SK-N-SH (cell line): ENCODE data around the gene WNK4. TPM values are rescaled to one million over a fixed set of nuclear protein-coding genes. Genes with fewer than 3 reads are reported as not detected.

Experiments used
- CTCF ChIA-PET: fragments of 300-600, 350-600 bp; formaldehyde crosslinking; extraction: SDS; loops from one replicate; lab custom pipeline; 2021; lab: Yijun Ruan, JAX
- POLR2A ChIA-PET: fragments of 350-600 bp; sonication (Branson Sonifier 250); formaldehyde crosslinking; extraction: SDS; loops from one replicate; lab custom pipeline; 2020; ENCODE audit warnings: antibody characterized with exemption, inconsistent platforms; lab: Yijun Ruan, JAX
- DNase-seq: peaks from one replicate; pipeline ENCODE4 v3.0.0; 2012
- H2AFZ ChIP-seq: fragments of 200-600 bp; sonication (generic); 2 replicates; pipeline ENCODE4 v1.8.1; 2016; ENCODE audit warnings: antibody characterized with exemption, mild to moderate bottlenecking, low read depth
- H3F3A ChIP-seq: fragments of 200-600 bp; sonication (generic); replicated peaks from 2 replicates; pipeline ENCODE3; 2016; ENCODE audit warnings: antibody characterized with exemption, mild to moderate bottlenecking; ENCODE audit not compliant: insufficient read depth
- H3K27ac ChIP-seq, 2 experiments: fragments of 200-500 bp in 1 of 2; fragments of 200-600 bp in 1 of 2; sonication (Bioruptor generic) in 1 of 2; sonication (generic), shearing (Covaris generic) in 1 of 2; 2 replicates each; pipeline versions ENCODE4 v1.5.1 to v1.6.1; 2014 to 2016; ENCODE audit warnings: low read depth in 2 of 2, inconsistent platforms in 1 of 2, low read length in 1 of 2, mild to moderate bottlenecking in 1 of 2, mixed read lengths in 1 of 2
- H3K27me3 ChIP-seq: fragments of 200-600 bp; sonication (generic), shearing (Covaris generic); 2 replicates; pipeline ENCODE4 v1.6.1; 2016; ENCODE audit warnings: mixed run types; ENCODE audit not compliant: insufficient read depth
- H3K36me3 ChIP-seq, 2 experiments: fragments of 200-500 bp in 1 of 2; fragments of 200-600 bp in 1 of 2; sonication (Bioruptor generic) in 1 of 2; sonication (generic) in 1 of 2; replicated peaks in 1 of 2; 2 replicates each; pipeline versions ENCODE3 to v1.5.1; 2014 to 2016; ENCODE audit warnings: low read length in 1 of 2, mild to moderate bottlenecking in 1 of 2; ENCODE audit not compliant: insufficient read depth in 2 of 2, control insufficient read depth in 1 of 2
- H3K4me1 ChIP-seq, 2 experiments: fragments of 200-500 bp in 1 of 2; fragments of 200-600 bp in 1 of 2; sonication (Bioruptor generic) in 1 of 2; sonication (generic), shearing (Covaris generic) in 1 of 2; 2 replicates each; pipeline versions ENCODE4 v1.5.1 to v1.6.1; 2014 to 2016; ENCODE audit warnings: low read depth in 1 of 2, low read length in 1 of 2, mixed run types in 1 of 2; ENCODE audit not compliant: insufficient read depth in 2 of 2, control insufficient read depth in 1 of 2
- H3K4me2 ChIP-seq: fragments of 200-600 bp; sonication (generic), shearing (Covaris generic); 2 replicates; pipeline ENCODE4 v1.6.1; 2017; ENCODE audit warnings: mixed run types
- H3K4me3 ChIP-seq, 2 experiments: fragments of 200-500 bp in 1 of 2; fragments of 200-600 bp in 1 of 2; sonication (Bioruptor generic) in 1 of 2; sonication (generic), shearing (Covaris generic) in 1 of 2; 2 replicates each; pipeline versions ENCODE4 v1.5.1 to v1.8.1; 2014 to 2016; ENCODE audit warnings: low read depth in 2 of 2, inconsistent platforms in 1 of 2, low read length in 1 of 2, mild to moderate bottlenecking in 1 of 2, mixed read lengths in 1 of 2, moderate library complexity in 1 of 2
- H3K79me2 ChIP-seq: fragments of 200-600 bp; sonication (generic); 2 replicates; pipeline ENCODE4 v1.8.1; 2017; ENCODE audit warnings: mild to moderate bottlenecking; ENCODE audit not compliant: insufficient read depth
- H3K9ac ChIP-seq: fragments of 200-600 bp; sonication (generic); 2 replicates; pipeline ENCODE4 v1.6.1; 2017; ENCODE audit warnings: mixed run types
- H3K9me2 ChIP-seq: fragments of 200-600 bp; sonication (generic); 2 replicates; pipeline ENCODE4 v1.6.1; 2017; ENCODE audit warnings: mixed run types
- H3K9me3 ChIP-seq: fragments of 200-600 bp; sonication (generic); 2 replicates; pipeline ENCODE4 v1.6.1; 2017; ENCODE audit warnings: mixed run types, mild to moderate bottlenecking, moderate library complexity
- H4K20me1 ChIP-seq: fragments of 200-600 bp; sonication (generic); 2 replicates; pipeline ENCODE4 v1.6.1; 2017; ENCODE audit warnings: mild to moderate bottlenecking, mixed run types; ENCODE audit not compliant: insufficient read depth
- CHD2 ChIP-seq: fragments of 150-350 bp; IDR thresholded peaks from 2 replicates; pipeline ENCODE4 v1.6.1; 2018; ENCODE audit warnings: low read length; ENCODE audit not compliant: partially characterized antibody
- CTCF ChIP-seq: fragments of 200-600 bp; sonication (generic); IDR thresholded peaks from 2 replicates; pipeline ENCODE4 v1.6.1; 2017; ENCODE audit warnings: antibody characterized with exemption, mild to moderate bottlenecking, moderate library complexity
- EZH2phosphoT487 ChIP-seq: fragments of 200-600 bp; sonication (generic); IDR thresholded peaks from 2 replicates; pipeline ENCODE4 v1.6.1; 2017; ENCODE audit warnings: low read depth, mixed run types, mild to moderate bottlenecking, antibody characterized with exemption, moderate library complexity, borderline replicate concordance
- GATA2 ChIP-seq: sonication (generic); formaldehyde crosslinking; IDR thresholded peaks from 2 replicates; pipeline ENCODE4 v1.5.0; 2020; ENCODE audit warnings: mild to moderate bottlenecking, missing genetic modification reagents
- IRF3 ChIP-seq: fragments of 150-350 bp; IDR thresholded peaks from 2 replicates; pipeline ENCODE4 v1.6.1; 2016; ENCODE audit warnings: mild to moderate bottlenecking, low read depth, low read length
- JUND ChIP-seq: IDR thresholded peaks from 2 replicates; pipeline ENCODE4 v1.4.0; 2012
- MAX ChIP-seq: IDR thresholded peaks from 2 replicates; pipeline ENCODE4 v1.4.0; 2012; ENCODE audit warnings: low read depth
- MXI1 ChIP-seq: IDR thresholded peaks from 2 replicates; pipeline ENCODE4 v1.6.1; 2012; ENCODE audit warnings: mild to moderate bottlenecking, low read depth, low read length, improper control_type of control experiment
- NFIC ChIP-seq: IDR thresholded peaks from 2 replicates; pipeline ENCODE4 v1.4.0; 2012; ENCODE audit warnings: borderline replicate concordance
- PBX3 ChIP-seq: IDR thresholded peaks from 2 replicates; pipeline ENCODE4; 2012
- POLR2AphosphoS5 ChIP-seq: IDR thresholded peaks from 2 replicates; pipeline ENCODE4 v1.6.1; 2012; ENCODE audit warnings: low read depth, low read length
- RCOR1 ChIP-seq: fragments of 150-350 bp; IDR thresholded peaks from 2 replicates; pipeline ENCODE4 v1.6.1; 2017; ENCODE audit warnings: antibody characterized with exemption, low read length
- RFX5 ChIP-seq: IDR thresholded peaks from 2 replicates; pipeline ENCODE4 v1.6.1; 2012; ENCODE audit warnings: mild to moderate bottlenecking, improper control_type of control experiment, low read length
- RXRA ChIP-seq: IDR thresholded peaks from 2 replicates; pipeline ENCODE4 v1.4.0; 2012; ENCODE audit warnings: low read depth, mild to moderate bottlenecking, borderline replicate concordance
- USF2 ChIP-seq: fragments of 150-350 bp; IDR thresholded peaks from 2 replicates; pipeline ENCODE4 v1.6.1; 2017; ENCODE audit warnings: antibody characterized with exemption, low read length, low read depth, borderline replicate concordance
- WGBS: methylation state at CpG from one replicate; pipeline ENCODE4 v1.1.6; 2017; ENCODE audit warnings: low lambda C conversion rate; 5-methylcytosine and 5-hydroxymethylcytosine counted together
- polyA plus RNA-seq, 3 experiments: library from polyadenylated mRNA; depleted of rRNA; stranded (reverse); fragments of >200 nt; gene quantifications; 2 replicates each; pipeline ENCODE4 v1.2.3, GENCODE V29; 2012
- TF ChIP-seq, protein P1 (sequence below): IDR thresholded peaks from 2 replicates; pipeline ENCODE4 v1.4.0; 2012; ENCODE audit warnings: low read depth, borderline replicate concordance

Gene WNK4
- polyA plus RNA-seq, 1 of the 3 experiments (the other 2 are of a cell fraction) = 12.5 TPM

- TF ChIP-seq IRF3 (no peak), PBX3 (no peak), RXRA (no peak), POLR2AphosphoS5 (no peak), MXI1 (no peak), NFIC (no peak)
- TF ChIP-seq, all 33 proteins: peak for 0
- no peaks in the 10 kb centered on the region for H3K9me2 ChIP-seq
- H2AFZ ChIP-seq = peak overlapping the region; percentile 98
- no peaks in the 10 kb centered on the region for H3K9me3 ChIP-seq
- H3K27me3 ChIP-seq = no peaks in the 10 kb centered on the region
- peaks cover 4 to 9% of the 10 kb centered on the region in 2 experiments; a peak in 3 of 4 replicates for H3K4me1 ChIP-seq
- no peaks in the 10 kb centered on the region for H4K20me1 ChIP-seq
- H3K27ac ChIP-seq = peak overlapping the region; percentile 74 to 86
- CTCF ChIA-PET = interaction anchor here (0.6 to 4.3 kb wide), 4 partner anchors 8 to 165 kb away, joined by 4 to 33 read pairs (median 4); partner anchors contain the start of genes BECN1 and RPL27
- H3K4me2 ChIP-seq = peak overlapping the region; percentile 98
- DNase-seq = peak; percentile 47
- H3K79me2 ChIP-seq = peaks cover 49% of the 10 kb centered on the region
- H3K4me3 ChIP-seq = peak overlapping the region; percentile 79 to 83
- WGBS = 37% methylated on average over 9 of the region's 9 CpGs
- H3F3A ChIP-seq = peaks cover 9% of the 10 kb centered on the region
- peak overlapping the region; percentile 92 for H3K9ac ChIP-seq
- POLR2A ChIA-PET = interaction anchor here (1.0 kb wide), 1 partner anchor 9 kb away, joined by 3 read pairs; the partner anchor contains the start of gene BECN1
- peaks cover 11 to 20% of the 10 kb centered on the region in 2 experiments for H3K36me3 ChIP-seq
These were observed 52.0 kb downstream of the WNK4 start for GRCh38 chr17:42832213-42832933.

GRCh38 chr17:42832934-42833766 lies 52.7 kb downstream of the WNK4 start, which contains the start of gene PSME3:
Gene PSME3 (plus strand): TSS chr17:42833397. CDS start chr17:42833632, 235 bp downstream.
- H2AFZ ChIP-seq = peak within 1 kb of the TSS; percentile 98
- CTCF ChIA-PET = interaction anchor here (1.1 to 4.3 kb wide), 7 partner anchors 9 to 255 kb away, joined by 4 to 33 read pairs (median 14); partner anchors contain the start of genes AOC2, BECN1 and RPL27
- H3K4me2 ChIP-seq = peak within 1 kb of the TSS; percentile 98
- H3K9ac ChIP-seq = peak within 1 kb of the TSS; percentile 92
- peaks cover 49% of the 10 kb centered on the region for H3K79me2 ChIP-seq
- H3K27me3 ChIP-seq = no peaks in the 10 kb centered on the region
- POLR2A ChIA-PET = interaction anchor here (0.6 to 1.1 kb wide), 4 partner anchors 9 to 166 kb away, joined by 3 to 12 read pairs (median 4); partner anchors contain the start of gene BECN1
- H3K4me1 ChIP-seq = peaks cover 4 to 9% of the 10 kb centered on the region in 2 experiments; a peak in 3 of 4 replicates
- H3F3A ChIP-seq = peaks cover 9% of the 10 kb centered on the region
- no peaks in the 10 kb centered on the region for H3K9me2 ChIP-seq
- peak; percentile 94 for DNase-seq
- no peaks in the 10 kb centered on the region for H4K20me1 ChIP-seq
- H3K9me3 ChIP-seq = no peaks in the 10 kb centered on the region
- 3% methylated on average over 33 of the region's 71 CpGs for WGBS
- peak within 1 kb of the TSS; percentile 74 to 86 for H3K27ac ChIP-seq
- peaks cover 19 to 28% of the 10 kb centered on the region in 2 experiments for H3K36me3 ChIP-seq
- peak within 1 kb of the TSS; percentile 79 to 83 for H3K4me3 ChIP-seq
- no peak for TF ChIP-seq EZH2phosphoT487
- peak; percentile 14 for TF ChIP-seq CHD2
- TF ChIP-seq RCOR1 = no peak
- TF ChIP-seq USF2 = 0 out of 2 replicates have a peak, but pooled peaks have one; percentile 7
- TF ChIP-seq JUND = no peak
- peak; percentile 14; the same call in 1 of the 2 replicates for TF ChIP-seq CTCF
- no peak for TF ChIP-seq GATA2 (CRISPR knock-in tag)
- TF ChIP-seq, protein P1, sequence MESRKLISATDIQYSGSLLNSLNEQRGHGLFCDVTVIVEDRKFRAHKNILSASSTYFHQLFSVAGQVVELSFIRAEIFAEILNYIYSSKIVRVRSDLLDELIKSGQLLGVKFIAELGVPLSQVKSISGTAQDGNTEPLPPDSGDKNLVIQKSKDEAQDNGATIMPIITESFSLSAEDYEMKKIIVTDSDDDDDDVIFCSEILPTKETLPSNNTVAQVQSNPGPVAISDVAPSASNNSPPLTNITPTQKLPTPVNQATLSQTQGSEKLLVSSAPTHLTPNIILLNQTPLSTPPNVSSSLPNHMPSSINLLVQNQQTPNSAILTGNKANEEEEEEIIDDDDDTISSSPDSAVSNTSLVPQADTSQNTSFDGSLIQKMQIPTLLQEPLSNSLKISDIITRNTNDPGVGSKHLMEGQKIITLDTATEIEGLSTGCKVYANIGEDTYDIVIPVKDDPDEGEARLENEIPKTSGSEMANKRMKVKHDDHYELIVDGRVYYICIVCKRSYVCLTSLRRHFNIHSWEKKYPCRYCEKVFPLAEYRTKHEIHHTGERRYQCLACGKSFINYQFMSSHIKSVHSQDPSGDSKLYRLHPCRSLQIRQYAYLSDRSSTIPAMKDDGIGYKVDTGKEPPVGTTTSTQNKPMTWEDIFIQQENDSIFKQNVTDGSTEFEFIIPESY = peak; percentile 28; the same call in 1 of the 2 replicates
- no peak for TF ChIP-seq RFX5
- peak; percentile 99 for TF ChIP-seq MAX
